Measurements from ENCODE around the gene ADCY3.

DNA sequence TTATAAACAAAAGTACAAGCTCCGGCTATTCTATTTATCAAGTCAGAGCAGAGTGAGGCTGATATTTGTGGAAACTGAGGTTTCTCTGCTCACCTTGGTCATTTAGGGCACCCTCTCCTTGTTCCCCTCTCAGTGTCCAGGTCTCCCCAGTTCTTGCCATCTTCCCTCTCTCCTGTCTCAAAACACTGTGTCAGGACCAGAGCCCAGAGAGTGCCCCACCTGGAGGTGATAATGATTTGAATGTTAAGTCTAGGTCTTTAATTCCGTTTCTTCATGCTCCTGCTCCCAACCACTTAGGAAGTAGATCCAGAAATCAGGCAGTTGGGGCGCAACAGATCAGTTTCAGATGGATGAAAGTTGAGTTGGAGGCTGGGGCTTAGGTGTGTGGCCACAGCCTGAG, 9.2 kb upstream of the ADCY3 start:
- TF ChIP-seq, protein P1, sequence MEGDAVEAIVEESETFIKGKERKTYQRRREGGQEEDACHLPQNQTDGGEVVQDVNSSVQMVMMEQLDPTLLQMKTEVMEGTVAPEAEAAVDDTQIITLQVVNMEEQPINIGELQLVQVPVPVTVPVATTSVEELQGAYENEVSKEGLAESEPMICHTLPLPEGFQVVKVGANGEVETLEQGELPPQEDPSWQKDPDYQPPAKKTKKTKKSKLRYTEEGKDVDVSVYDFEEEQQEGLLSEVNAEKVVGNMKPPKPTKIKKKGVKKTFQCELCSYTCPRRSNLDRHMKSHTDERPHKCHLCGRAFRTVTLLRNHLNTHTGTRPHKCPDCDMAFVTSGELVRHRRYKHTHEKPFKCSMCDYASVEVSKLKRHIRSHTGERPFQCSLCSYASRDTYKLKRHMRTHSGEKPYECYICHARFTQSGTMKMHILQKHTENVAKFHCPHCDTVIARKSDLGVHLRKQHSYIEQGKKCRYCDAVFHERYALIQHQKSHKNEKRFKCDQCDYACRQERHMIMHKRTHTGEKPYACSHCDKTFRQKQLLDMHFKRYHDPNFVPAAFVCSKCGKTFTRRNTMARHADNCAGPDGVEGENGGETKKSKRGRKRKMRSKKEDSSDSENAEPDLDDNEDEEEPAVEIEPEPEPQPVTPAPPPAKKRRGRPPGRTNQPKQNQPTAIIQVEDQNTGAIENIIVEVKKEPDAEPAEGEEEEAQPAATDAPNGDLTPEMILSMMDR (IDR thresholded peaks at IDR 0.05), result no peak; the same call in 1 of the 2 replicates
- TF ChIP-seq FOXM1 (IDR thresholded peaks at IDR 0.05; ENCODE audit: low read depth) (no peak), GABPA (IDR thresholded peaks at IDR 0.05; ENCODE audit: low read depth) (no peak), JUND (IDR thresholded peaks at IDR 0.05) (no peak)
